Measurements from ENCODE around the gene F3. TPM values are rescaled to one million over a fixed set of nuclear protein-coding genes. Genes with fewer than 3 reads are reported as not detected.
A peak's percentile ranks its signal among the peaks of the same experiment; 100 is the strongest.

The F3 gene
- total and polyA plus RNA-seq, 2 of the 13 experiments (the other 11 are each of a cell fraction or from before 2014, with no cell fraction given), result 5.8 to 9.0 TPM

GRCh38 chr1:94553323-94553730, 11.8 kb upstream of the F3 start (continued):
- TF ChIP-seq ARID5B (CRISPR knock-in tag; IDR thresholded peaks at IDR 0.05) (peak; percentile 64), ZNF556 (CRISPR knock-in tag; IDR thresholded peaks at IDR 0.05; ENCODE audit: borderline replicate concordance) (no peak), FOXP4 (CRISPR knock-in tag; IDR thresholded peaks at IDR 0.05) (peak; percentile 58), MEF2D (CRISPR knock-in tag; IDR thresholded peaks at IDR 0.05) (no peak), PHF5A (CRISPR knock-in tag; IDR thresholded peaks at IDR 0.05; ENCODE audit: low read depth, unreplicated experiment) (no peak), ZNF724P (CRISPR knock-in tag; IDR thresholded peaks at IDR 0.05; ENCODE audit: borderline replicate concordance) (no peak), ZNF251 (CRISPR knock-in tag; IDR thresholded peaks at IDR 0.05) (no peak), HOXA5 (CRISPR knock-in tag; IDR thresholded peaks at IDR 0.05) (no peak), TFDP2 (CRISPR knock-in tag; IDR thresholded peaks at IDR 0.05) (no peak), ZNF331 (CRISPR knock-in tag; IDR thresholded peaks at IDR 0.05) (0 out of 2 replicates have a peak, but pooled peaks have one; percentile 29), ZNF879 (CRISPR knock-in tag; IDR thresholded peaks at IDR 0.05) (no peak), ZNF235 (CRISPR knock-in tag; IDR thresholded peaks at IDR 0.05; ENCODE audit: borderline replicate concordance) (no peak), BRCA1 (CRISPR knock-in tag; IDR thresholded peaks at IDR 0.05) (no peak), SMC3 (IDR thresholded peaks at IDR 0.05; ENCODE audit: low read length) (no peak), ZNF761 (CRISPR knock-in tag; conservative IDR thresholded peaks at IDR 0.05) (no peak), SOX6 (IDR thresholded peaks at IDR 0.05) (no peak), SOX6 (CRISPR knock-in tag; IDR thresholded peaks at IDR 0.05) (no peak), EHMT2 (IDR thresholded peaks at IDR 0.05; ENCODE audit: borderline replicate concordance, low read depth, low read length) (no peak), ZFP37 (CRISPR knock-in tag; IDR thresholded peaks at IDR 0.05; ENCODE audit: borderline replicate concordance) (no peak), MXD1 (CRISPR knock-in tag; IDR thresholded peaks at IDR 0.05) (no peak)
